Cardiac septum (tissue), 1 donor: Measurements from ENCODE around the gene ITGBL1. TPM values are rescaled to one million over a fixed set of nuclear protein-coding genes. Genes with fewer than 3 reads are reported as not detected.

Experiments
- DNase-seq: peaks from one replicate; pipeline ENCODE4 v3.0.0-alpha.2; 2020; ENCODE audit warnings: low spot score
- intact Hi-C: fragments of 100-400 bp; cut with DNase I; formaldehyde crosslinking; loops from one replicate; pipeline ENCODE4 v1.14.0; 2022
- total RNA-seq: library from RNA; stranded (reverse); fragmentation: NEBNext Ultra II Directional; extraction: Animal tissue kit (Norgen Biotek cat#: 25700); gene quantifications from one replicate; pipeline ENCODE4 v1.2.1, GENCODE V29; 2021
- donor health status: DM: no; HTN: no; CAD: no.

The ITGBL1 gene
- total RNA-seq, 1 donor from 2014 or later: 9.2 TPM

DNA sequence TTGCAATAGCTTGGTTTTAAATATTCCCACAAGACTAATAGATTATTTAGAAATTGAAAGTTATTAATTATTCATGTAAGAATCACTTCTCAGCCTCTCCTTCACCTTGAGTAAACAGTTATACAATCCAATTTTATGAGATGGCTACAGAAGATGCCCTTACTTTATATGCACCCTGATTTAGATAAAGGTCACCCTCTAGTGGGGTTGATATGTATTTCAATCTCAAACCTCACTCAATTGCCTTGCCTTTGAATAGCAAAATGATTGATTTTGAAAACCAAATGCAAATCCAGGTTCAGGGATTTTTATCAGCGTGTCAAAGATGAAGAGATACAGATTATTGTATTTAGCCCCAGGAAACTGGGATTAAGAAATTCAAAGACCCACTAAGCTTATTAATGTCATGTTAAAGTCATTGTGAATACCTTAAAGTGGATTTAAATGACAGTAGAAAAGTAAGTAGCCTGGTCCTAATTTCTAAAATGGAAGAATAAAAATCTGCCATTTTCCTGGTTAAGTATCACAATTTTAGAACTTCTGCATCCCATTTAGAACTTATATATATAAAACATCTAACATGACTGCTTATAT lies 305.1 kb downstream of the ITGBL1 start:
- intact Hi-C loops: loop anchor here (5.0 kb wide), 1 partner anchor 240 kb away; no protein-coding TSS in a partner anchor
- DNase-seq: no peak

DNA sequence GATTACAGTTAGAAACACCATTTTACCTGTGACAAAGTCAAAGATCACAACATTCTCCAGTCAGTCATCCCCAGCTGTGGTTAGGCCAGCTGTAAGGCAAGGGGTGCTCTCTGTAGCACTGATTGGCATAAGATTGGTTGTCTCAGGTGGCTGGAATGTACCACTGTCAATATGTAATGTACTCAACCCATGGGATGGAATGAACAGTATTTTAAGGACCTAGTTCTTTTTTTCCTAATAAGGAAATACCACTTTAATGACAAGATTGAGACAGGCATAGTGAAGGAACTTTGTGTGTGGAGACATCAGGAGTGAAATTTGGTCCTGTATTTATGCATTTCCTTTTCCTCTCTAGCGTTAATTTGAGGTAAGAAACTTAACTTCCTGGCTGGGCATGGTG lies 310.7 kb downstream of the ITGBL1 start:
- DNase-seq: no peak
- intact Hi-C loops: no loop called here

Other genes with a start within 250 kb of the ITGBL1 start
- 2.3 TPM for gene NALCN, start 36.2 kb upstream of the ITGBL1 start, total RNA-seq